Sciatic nerve (tissue), 2 donors: ENCODE results near the gene FOXA2. TPM values are rescaled to one million over a fixed set of nuclear protein-coding genes. Genes with fewer than 3 reads are reported as not detected.
"Not testable (repeated sequence)": the region's sequence is repeated elsewhere in the genome, so short reads cannot be mapped to it uniquely, and the experiment has no call there.

Experiments used
- ATAC-seq: fragments of 200-7000 bp; cut with Tn5 transposase; one replicate; pipeline ENCODE4 v1.9.1; 2020; ENCODE audit warnings: mild to moderate bottlenecking, moderate library complexity
- DNase-seq: peaks from one replicate; pipeline ENCODE4 v3.0.0-alpha.2; 2020; ENCODE audit warnings: low spot score
- intact Hi-C: fragments of 100-400 bp; cut with DNase I; formaldehyde crosslinking; loops from one replicate; pipeline ENCODE4 v1.14.2; 2022
- total RNA-seq: library from RNA; stranded (reverse); fragmentation: NEBNext Ultra II Directional; extraction: Animal tissue kit (Norgen Biotek cat#: 25700); gene quantifications from one replicate; pipeline ENCODE4 v1.2.1, GENCODE V29; 2021
- donor health status: DM: no; HTN: no; CAD: no.
- donor health status: DM: no; HTN: no; CAD: no.

FOXA2 gene
- not detected for total RNA-seq

DNA sequence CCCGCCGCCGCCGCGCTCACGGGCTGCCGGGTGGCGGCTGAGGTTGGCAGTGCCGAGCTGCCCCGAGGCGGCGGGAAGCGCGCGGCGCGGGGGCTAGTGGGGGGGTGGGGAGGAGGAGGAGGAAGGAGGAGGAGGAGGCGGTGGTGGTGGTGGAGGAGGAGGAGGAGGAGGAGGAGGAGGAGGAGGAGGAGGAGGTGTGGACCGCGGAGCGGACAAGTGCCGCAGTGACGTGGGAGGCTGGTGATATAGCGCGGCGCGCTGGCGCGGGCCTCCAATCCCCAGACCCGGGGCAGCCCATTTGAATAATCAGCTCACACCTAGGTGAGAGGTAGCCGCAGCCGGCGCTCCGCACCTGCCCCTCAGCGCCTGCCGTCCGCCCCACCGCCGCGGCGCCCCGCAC lies at the start of gene FOXA2:
Gene FOXA2 (minus strand): TSS at position 51 of the 400 bp plus-strand sequence. CDS start 294 bp downstream, outside the sequence.
- ATAC-seq (no peak), DNase-seq (no peak)
- intact Hi-C loops, result no loop called here

DNA sequence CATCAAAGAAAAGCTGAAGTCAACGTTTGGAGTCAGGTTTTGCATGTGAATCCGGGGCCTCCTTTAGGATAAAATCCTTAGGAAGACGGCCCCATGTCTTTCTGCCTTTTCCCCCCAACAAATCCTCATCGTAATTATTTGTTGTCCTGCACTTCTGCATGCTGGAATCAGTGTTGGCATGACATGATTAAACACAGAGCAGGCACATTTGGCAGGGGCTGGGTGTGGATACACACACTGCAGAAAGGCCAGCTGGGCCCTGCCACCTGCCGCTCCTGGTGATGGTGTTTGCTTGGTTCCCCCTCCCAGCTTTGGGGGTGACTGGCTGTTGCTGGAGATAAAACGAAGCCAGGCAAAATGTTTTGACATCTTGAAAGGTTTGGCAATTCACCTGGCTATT lies 46.3 kb upstream of the FOXA2 start:
- ATAC-seq (no peak), DNase-seq (no peak)
- intact Hi-C loops, result no loop called here

DNA sequence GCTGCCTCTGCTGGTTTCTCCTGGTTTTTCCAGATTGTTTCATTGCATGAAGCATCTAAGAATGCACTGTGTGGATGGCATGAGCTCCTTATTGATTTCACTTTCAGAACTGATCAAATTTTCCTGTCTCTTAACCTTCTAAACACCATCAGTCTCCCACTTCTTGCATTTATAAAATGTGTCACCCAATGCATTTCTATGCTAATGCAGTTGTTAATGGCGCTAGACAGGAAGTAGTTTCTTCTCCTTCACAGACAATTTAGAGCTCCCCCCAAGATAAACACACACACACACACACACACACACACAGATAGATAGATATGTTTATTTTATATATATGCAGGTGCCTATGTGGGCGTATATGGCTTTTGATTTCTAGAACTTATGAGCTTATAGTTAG lies 45.6 kb upstream of the FOXA2 start:
- intact Hi-C loops, result no loop called here

DNA sequence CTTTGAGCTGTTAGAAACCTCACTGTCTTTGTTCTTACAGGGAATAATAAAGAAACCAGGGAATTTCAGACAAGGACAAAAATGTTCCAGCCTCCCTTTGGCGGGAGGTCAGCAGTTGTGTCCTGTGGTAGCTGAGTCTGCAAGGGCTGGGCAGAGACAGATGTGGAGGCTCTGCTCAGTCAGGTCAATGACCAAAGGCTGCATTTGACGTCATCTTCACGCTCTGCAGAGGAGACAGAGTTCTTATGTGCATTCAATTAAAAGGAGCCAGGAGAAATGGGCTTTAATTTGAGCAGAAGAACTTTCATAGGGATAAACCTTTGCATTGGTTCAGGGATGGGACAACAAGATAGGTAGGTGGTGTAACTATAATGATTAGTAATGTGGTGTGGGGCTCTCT lies 45.1 kb upstream of the FOXA2 start:
- intact Hi-C loops, result no loop called here

More for the DNA sequence above, 45.6 kb upstream of the FOXA2 start:
- ATAC-seq (no peak), DNase-seq (no peak)

DNA sequence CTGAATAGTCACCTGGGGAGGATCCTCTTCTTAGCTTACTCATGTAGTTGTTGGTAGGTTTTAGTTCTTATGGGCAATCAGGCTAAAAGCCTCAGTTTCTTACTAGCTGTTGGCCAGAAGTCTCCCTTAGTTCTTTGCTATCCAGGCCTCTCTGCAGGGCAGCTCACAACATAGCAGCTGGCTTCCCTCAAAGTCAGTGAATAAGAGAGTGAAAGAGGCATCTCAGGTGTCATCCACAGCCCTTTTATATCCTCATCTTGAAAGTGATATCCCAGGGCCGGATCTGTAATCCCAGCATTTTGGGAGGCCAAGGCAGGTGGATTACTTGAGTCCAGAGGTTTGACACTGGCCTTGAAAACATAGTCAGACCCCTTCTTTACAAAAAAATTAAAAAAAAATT lies 42.1 kb upstream of the FOXA2 start:
- intact Hi-C loops, result no loop called here
- no peak for DNase-seq
- ATAC-seq, result no peak

More for the DNA sequence above, 45.1 kb upstream of the FOXA2 start:
- DNase-seq, result no peak
- ATAC-seq, result no peak

DNA sequence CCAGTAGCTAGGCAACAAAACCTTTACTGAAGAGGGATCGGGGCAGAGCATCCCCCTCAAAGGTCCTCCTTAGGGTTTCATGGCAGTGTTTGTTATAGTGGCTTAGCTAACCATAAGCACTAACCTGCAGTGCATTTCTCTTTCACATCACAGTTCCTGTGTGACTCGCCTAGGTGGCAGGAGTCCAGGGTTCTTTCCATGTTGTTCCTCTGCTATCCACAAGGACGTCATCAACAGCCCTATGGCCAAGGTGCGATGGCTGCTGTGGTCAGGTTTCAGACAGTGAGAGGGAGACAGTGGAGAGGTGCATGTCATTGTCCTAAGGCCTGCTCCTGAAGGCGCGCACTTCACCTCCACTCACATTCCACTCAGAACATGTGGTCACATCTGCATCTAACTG lies 38.8 kb upstream of the FOXA2 start:
- no peak for ATAC-seq
- no peak for DNase-seq
- intact Hi-C loops, result no loop called here

DNA sequence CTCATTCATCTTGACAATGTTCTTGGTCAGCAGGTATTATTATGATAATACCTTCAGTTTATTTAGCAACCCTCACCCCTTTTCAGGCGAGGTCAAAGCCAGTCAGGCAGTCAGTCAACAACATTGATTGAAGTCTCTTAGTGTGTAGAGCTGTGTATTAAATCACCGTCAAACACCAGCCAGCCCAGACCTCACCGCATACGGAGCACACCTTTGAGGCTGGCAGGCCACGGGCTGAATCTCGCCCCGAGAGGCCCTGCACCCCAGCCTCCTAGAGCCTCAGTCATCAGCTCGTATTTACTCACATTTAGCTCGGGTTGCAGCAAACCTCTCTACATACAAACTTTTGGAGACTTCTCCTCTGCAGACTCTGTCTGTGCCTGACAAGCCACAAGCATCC lies 36.0 kb upstream of the FOXA2 start:
- intact Hi-C loops, result no loop called here
- DNase-seq (no peak), ATAC-seq (no peak)

DNA sequence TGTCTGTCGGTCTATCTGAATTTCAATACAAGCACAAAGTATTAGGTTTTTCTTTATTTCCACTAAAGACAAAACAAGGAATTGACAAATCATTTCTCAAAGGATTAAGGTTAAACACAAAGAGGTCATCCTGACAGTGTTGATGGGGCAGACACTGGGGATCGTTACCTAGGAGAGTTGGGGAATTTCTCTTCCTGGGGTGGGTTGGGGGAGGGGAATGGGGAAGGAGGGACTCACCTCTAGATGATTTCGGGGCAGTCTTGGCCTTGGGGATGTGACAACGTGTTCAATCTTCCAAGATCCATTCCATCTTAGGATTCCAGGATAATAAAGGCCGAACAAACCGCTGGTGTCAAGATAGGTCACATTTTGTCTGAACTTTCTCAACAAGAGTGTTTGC lies 35.4 kb upstream of the FOXA2 start:
- intact Hi-C loops, result no loop called here
- DNase-seq (no peak), ATAC-seq (no peak)

DNA sequence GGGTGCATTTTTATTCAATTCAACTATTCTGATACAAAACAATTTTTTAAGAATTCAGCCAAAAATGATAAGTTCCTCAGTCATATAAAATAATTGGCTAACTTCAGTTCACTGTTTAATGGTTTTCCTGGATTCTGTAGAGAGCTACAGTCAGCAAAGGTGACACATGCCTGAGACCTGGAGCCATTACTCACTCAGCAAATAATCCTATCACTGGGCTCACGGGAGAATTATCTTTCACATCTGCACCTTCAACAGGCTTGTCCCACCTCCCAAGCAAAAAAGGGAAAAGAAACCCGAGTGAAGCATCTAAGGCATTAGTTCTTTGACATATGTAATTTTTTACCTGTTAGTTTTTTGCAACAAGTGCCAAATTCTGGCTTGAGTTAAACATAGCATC lies 34.9 kb upstream of the FOXA2 start:
- no peak for DNase-seq

DNA sequence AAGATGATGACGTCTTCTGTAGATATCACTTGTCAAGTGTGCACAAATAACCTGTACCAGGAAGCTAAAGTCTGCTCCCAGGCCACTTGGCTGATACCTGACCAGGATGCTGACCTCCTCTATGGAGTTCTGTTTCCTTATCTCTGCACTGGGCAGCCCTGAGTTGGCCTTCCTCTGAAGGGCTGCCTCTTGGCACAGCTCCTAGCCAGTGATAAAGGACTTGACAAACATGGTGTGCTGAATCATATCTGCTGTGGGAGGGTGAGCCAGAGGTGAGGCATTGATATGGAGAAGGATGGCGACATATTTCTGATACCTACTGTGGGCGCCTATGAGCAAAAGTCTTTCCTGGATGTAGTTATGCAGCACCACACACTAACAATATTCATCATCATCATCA lies 32.8 kb upstream of the FOXA2 start:
- ATAC-seq (no peak), DNase-seq (no peak)
- intact Hi-C loops, result no loop called here

More for the DNA sequence above, 34.9 kb upstream of the FOXA2 start:
- intact Hi-C loops, result no loop called here
- ATAC-seq, result no peak

DNA sequence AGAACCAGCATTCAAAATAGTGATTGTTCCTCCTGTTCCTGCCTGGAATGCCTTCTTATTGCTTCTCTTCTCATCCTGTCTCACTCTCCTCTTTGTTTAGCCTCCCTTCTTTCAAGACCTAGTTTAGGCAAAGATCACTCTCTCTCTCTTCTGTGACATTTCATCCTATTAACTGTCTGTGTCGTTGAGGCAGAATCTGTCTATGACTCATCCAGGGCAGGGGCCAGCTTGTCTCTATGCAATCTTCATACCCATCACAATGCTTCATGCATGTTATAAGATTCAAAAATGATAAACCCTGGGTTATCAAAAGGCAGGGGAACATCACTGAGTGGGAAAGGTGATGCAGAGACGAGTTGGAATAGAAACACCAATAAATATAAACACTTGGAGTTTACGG lies 32.2 kb upstream of the FOXA2 start:
- intact Hi-C loops, result no loop called here
- DNase-seq (no peak), ATAC-seq (no peak)

DNA sequence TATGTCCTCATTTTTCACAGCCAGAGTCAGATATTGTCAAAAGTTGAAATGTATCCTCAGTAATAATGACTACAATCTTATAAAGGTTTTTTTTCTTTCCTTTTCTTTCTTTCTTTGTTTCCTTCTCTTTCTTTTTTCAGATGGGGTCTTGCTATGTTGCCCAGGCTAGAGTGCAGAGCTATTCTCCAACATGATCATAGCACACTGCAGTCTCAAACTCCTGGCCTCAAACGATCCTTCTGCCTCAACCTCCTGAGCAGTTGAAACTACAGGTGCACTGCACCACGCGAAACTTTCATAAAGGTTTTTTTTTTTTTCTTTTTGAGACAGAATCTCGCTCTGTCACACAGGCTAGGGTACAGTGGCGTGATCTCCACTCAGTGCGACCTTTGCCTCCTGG lies 31.1 kb upstream of the FOXA2 start:
- intact Hi-C loops, result no loop called here
- ATAC-seq (no peak), DNase-seq (no peak)

DNA sequence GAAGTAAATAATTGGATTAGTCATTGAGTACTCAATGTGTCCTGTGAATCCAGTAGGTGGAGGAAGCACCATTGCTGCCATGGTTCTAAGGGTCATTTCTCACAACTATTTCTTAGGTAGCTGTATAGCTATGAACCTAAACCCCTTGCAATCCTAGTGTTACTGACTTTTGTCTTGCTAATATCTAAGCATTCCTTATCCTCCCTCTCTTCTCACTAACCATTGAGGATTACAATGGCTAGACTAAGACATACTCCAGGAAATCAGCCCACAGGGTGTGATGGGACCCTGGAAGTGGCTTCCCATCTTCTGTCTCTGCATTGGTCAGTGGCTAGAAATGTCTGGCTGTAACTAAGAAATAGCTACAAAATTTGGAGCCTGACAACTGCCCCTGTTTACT lies 27.3 kb upstream of the FOXA2 start:
- no peak for DNase-seq
- no peak for ATAC-seq
- intact Hi-C loops, result no loop called here

DNA sequence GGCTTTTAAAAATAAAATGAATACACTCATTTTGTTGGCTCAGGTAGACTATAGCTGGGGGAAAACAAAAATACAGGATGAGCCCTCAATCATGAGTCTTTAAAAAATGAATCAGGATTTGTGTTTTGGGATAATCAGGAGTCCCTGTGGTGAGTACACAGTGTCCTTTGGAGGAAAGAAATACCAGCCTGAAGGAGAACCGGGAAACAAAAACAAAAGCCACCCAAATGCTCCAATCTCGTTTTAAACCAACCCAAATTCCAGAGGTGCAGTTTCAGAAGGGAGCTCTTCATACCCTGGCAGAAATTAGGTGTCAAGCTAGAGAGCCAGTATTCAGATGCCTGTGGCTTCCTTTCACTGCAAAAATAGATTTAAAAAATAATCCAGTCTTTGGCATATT lies 23.3 kb upstream of the FOXA2 start:
- ATAC-seq, result no peak
- intact Hi-C loops, result no loop called here
- no peak for DNase-seq

DNA sequence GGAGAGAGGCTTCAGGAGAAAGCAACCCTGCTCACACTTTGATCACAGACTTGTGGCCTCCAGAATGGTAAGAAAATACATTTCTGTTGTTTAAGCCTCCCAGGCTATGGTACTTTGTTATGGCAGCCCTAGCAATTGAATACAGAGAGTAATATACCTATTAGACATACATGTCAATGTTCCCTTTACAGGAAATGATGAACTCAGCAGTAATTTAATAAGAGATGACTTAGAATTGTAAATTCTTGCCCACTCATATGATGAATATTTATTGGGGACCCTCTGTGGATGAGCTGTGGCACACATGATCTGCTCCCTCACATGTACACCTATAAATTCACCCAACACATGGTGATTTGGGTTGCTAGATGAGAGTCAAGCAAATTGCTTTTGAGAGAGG lies 20.4 kb upstream of the FOXA2 start:
- intact Hi-C loops, result no loop called here
- DNase-seq (no peak), ATAC-seq (no peak)

DNA sequence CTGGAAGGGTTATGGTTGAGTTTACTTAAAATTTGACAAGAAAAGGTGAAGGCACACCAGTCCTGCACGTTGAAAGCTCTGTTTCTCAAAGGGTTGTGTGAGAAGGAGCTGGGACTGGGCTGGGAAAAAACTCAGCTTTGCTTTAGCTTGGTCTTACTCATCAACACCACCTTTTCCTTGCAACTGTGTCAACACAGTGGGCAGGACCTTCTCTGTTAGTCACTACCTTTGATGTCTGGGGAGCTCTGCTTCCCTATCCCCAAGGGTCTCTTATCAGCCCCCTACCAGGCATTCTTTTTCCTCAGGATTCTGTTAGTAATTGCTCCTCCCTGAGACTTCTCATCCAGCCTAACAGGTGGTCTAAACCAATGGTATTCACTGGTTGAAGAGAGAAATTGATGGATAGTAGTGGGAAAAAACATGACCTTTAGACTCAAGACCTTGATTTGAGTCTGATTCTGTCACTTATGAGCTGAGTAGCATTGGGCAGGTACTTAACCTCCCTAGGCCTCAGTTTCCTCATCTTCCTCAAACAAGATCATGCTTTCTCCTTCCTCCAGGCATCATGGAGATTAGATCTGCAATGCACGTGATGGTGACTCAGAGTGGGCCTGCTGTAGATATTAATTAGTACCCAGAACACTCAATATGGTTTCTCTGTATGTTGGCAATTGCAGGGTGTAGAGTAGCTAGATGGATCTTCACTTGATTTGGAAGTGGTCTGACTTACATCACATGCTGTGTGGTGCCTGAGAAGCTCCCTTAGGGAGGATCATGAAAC lies 17.2 kb upstream of the FOXA2 start:
- DNase-seq (no peak), ATAC-seq (no peak)
- intact Hi-C loops, result no loop called here

DNA sequence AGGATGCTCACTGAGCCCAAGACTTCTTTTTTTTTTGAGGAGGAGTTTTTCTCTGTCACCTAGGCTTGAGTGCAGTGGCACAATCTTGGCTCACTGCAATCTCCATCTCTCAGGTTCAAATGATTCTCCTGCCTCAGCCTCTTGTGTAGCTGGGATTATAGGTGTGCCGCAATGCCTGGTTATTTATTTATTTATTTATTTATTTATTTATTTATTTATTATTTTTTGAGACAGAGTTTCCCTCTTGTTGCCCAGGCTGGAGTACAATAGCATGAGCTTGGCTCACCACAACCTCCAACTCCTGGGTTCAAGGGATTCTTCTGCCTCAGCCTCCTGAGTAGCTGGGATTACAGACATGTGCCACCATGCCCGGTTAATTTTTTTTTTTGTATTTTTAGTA lies 14.9 kb upstream of the FOXA2 start:
- intact Hi-C loops, DNase-seq, ATAC-seq: not testable (repeated sequence)

DNA sequence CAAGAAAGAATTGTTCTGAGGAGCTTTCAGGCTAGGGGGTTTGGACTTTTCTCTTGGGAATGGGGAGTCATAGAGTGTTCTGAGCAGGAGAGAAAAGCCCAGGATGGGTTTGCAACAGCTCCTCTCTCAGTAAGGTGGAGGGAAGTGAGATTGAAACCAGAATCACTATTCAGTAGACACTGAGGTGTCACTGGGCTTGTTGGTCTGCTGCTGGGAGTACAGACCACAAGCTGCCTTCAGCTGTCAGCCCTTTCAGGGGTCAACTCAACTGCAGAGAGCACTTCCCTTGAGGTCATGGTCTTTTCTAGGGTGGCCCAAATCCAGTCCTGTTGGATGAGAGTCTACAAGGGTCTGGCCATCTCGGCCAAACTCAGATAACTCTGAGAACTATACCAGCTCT lies 12.9 kb upstream of the FOXA2 start:
- ATAC-seq (no peak), DNase-seq (no peak)
- intact Hi-C loops, result no loop called here

DNA sequence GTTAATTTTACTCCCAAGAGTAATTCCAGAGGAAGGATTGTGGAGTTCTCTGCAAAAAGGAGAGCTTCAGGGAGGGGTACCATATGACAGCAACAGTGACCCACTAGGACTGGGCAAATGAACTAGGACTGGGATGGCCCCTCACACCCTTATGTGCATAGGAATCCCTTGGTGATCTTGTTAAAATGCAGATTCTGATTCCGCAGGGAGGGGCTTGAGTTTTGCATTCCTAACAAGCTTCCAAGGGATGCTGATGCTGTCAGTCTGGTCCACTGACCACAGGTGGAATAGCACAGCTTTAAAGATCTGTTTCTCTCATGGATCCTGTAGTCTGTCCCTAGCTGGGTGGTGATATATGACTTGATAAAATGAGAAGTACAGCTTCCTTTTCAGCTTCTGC lies 6.3 kb upstream of the FOXA2 start:
- intact Hi-C loops, result no loop called here
- no peak for DNase-seq
- no peak for ATAC-seq

DNA sequence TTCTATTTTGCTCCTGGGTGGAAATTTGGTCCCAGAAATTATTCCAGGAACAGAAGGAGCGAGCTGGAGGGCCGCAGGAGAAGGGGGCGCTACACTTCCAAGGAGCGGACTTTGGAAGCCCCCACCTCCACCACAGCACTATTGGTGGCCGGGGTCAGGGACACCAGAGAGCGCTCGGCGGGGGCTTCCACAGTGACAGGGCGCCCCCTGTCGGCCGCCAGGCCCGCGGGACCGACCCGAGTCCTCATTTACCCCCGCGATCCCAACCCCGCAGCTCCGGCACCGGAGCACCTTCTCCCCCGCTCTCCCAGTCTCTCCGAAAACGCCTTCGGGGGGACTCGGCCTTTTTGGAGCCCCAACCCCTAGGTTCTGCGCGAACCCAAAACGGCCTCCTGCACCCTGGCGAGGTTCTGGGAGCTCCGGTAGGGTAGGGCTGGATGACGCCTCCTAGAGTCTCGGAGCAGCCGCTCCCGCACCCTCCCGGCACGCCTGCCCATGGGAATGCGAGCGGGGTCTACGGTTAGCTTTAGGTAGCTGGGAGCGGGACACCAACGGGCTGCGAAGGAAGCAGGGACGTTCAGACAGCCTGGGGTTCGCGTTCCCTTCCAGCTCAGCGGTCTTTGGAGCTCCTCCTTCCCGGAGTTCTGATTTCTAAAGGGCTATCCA lies 2.4 kb upstream of the FOXA2 start:
- intact Hi-C loops, result no loop called here
- DNase-seq, result no peak
- ATAC-seq, result peak; percentile 69
